CD8-positive, alpha-beta memory T cell (primary cell): ENCODE data around the gene TUFT1. TPM values are rescaled to one million over a fixed set of nuclear protein-coding genes. Genes with fewer than 3 reads are reported as not detected.

Source experiments
- CTCF ChIA-PET: fragments of 350-600 bp; sonication (Branson Sonifier 250); formaldehyde crosslinking; loops from one replicate; lab custom pipeline; 2021; ENCODE audit warnings: antibody characterized with exemption; lab: Charles Lee
- POLR2A ChIA-PET: fragments of 350-600 bp; sonication (Branson Sonifier 250); formaldehyde crosslinking; loops from one replicate; lab custom pipeline; 2021; ENCODE audit warnings: antibody characterized with exemption; lab: Charles Lee
- DNase-seq, 5 donors: peaks; one replicate each; pipeline versions ENCODE4 v3.0.0 to v3.0.0-alpha.2; 2020 to 2022; ENCODE audit warnings: mixed read lengths in 1 of 5
- H3K27ac ChIP-seq: one replicate; pipeline ENCODE4 v1.7.0; 2013; ENCODE audit warnings: low read depth, mild to moderate bottlenecking, low read length, moderate library complexity
- H3K27me3 ChIP-seq: 2 replicates; pipeline ENCODE4 v1.7.0; 2013; ENCODE audit warnings: low read length, mild to moderate bottlenecking; ENCODE audit not compliant: insufficient read depth, poor library complexity, severe bottlenecking
- H3K36me3 ChIP-seq: 2 replicates; pipeline ENCODE4 v1.7.0; 2013; ENCODE audit warnings: mild to moderate bottlenecking, low read length, moderate library complexity; ENCODE audit not compliant: insufficient read depth
- H3K4me1 ChIP-seq: 2 replicates; pipeline ENCODE4 v1.7.0; 2013; ENCODE audit warnings: mild to moderate bottlenecking, low read length, moderate library complexity; ENCODE audit not compliant: insufficient read depth
- H3K4me3 ChIP-seq: 2 replicates; pipeline ENCODE4 v1.7.0; 2013; ENCODE audit warnings: mild to moderate bottlenecking, low read length
- H3K9me3 ChIP-seq: 2 replicates; pipeline ENCODE4 v1.7.0; 2013; ENCODE audit warnings: mild to moderate bottlenecking, low read length
- H3K27ac Mint-ChIP-seq, 8 donors: one replicate each; pipeline ENCODE4 v1.8.0; 2020 to 2021; ENCODE audit warnings: mixed read lengths in 8 of 8, mild to moderate bottlenecking in 6 of 8, inconsistent platforms in 3 of 8, moderate library complexity in 3 of 8
- H3K27me3 Mint-ChIP-seq, 2 donors: one replicate each; pipeline ENCODE4 v1.8.0; 2020 to 2021; ENCODE audit warnings: mixed read lengths in 2 of 2, mild to moderate bottlenecking in 1 of 2, moderate library complexity in 1 of 2
- H3K36me3 Mint-ChIP-seq, 3 donors: one replicate each; pipeline ENCODE4 v1.8.0; 2020 to 2021; ENCODE audit warnings: mixed read lengths in 3 of 3, inconsistent platforms in 1 of 3, mild to moderate bottlenecking in 1 of 3
- H3K4me1 Mint-ChIP-seq, 3 donors: one replicate each; pipeline ENCODE4 v1.8.0; 2020 to 2021; ENCODE audit warnings: mixed read lengths in 3 of 3, inconsistent platforms in 1 of 3, mild to moderate bottlenecking in 1 of 3
- H3K4me3 Mint-ChIP-seq, 7 donors: one replicate each; pipeline ENCODE4 v1.8.0; 2020 to 2021; ENCODE audit warnings: mixed read lengths in 7 of 7, mild to moderate bottlenecking in 6 of 7, moderate library complexity in 4 of 7, inconsistent platforms in 2 of 7
- H3K9me3 Mint-ChIP-seq, 5 donors: one replicate each; pipeline ENCODE4 v1.8.0; 2020 to 2022; ENCODE audit warnings: mixed read lengths in 5 of 5, mild to moderate bottlenecking in 3 of 5, moderate library complexity in 2 of 5, inconsistent platforms in 1 of 5
- polyA plus RNA-seq: library from polyadenylated mRNA; unstranded; fragments of 300-500 nt; fragmentation: Illumina TruSeq; gene quantifications from one replicate; pipeline ENCODE4 v1.2.3, GENCODE V29; 2021
- total RNA-seq, 2 experiments: library from RNA; stranded (reverse); gene quantifications; one replicate each; pipeline ENCODE4 v1.2.3, GENCODE V29; 2021

TUFT1 gene
- total and polyA plus RNA-seq, 3 experiments from 2014 or later: 1.8 to 2.3 (median 2.0) TPM

DNA sequence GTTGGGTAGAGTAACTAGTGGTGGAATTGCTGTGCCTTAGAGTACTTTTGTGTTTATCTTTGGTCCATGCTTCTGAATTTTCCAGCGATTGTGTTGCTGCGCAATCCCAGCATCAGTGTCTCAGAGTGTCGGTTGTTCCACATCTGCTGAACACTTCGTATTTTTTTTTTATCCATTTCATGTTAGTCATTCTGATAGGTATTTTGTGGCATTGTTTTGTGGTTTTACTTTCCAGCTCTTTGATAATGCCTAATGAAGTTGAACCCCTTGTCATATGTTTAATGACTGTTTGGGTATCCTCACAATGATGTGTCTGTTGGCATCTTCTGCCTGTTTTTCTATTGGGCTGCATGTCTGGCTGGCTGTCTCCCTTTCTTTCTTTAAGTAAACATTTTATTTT, 13.6 kb downstream of the TUFT1 start:
- Mint-ChIP-seq H3K4me1 (no peaks in the 10 kb centered on the region), H3K4me3 (no peak overlapping the region), H3K36me3 (peaks cover 0 to 5% (median 2%) of the 10 kb centered on the region in 3 donors), H3K27me3 (peaks cover 4 to 6% of the 10 kb centered on the region in 2 donors), H3K27ac (no peak overlapping the region), H3K9me3 (no peaks in the 10 kb centered on the region)
- no peaks in the 10 kb centered on the region for H3K36me3 ChIP-seq
- POLR2A ChIA-PET: no interaction called here
- H3K4me3 ChIP-seq: no peak overlapping the region
- no peaks in the 10 kb centered on the region for H3K27me3 ChIP-seq
- CTCF ChIA-PET: no interaction called here
- H3K4me1 ChIP-seq: no peaks in the 10 kb centered on the region
- no peaks in the 10 kb centered on the region for H3K9me3 ChIP-seq
- H3K27ac ChIP-seq: no peak overlapping the region
- DNase-seq: no peak

DNA sequence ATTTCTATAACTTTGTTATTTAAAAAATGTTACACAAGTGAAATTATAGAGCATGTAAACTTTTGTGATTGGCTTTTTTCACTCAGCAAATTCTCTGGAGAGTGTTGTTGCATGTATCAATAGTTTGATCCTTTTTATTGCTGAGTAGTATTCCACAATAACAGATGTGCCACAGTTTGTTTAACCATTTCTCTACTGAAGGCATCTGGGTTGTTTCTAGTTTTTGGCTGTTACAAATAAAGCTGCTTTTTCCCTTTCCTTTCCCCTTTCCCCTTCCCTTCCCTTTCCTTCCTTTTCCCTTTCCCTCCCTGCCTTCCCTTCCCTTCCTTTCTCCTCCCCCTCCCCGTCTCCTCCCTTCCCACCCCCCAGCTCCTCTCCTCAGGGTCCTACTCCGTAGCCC, 15.9 kb downstream of the TUFT1 start:
- no peaks in the 10 kb centered on the region for H3K4me1 ChIP-seq
- no peaks in the 10 kb centered on the region for H3K36me3 ChIP-seq
- H3K27ac ChIP-seq: no peak overlapping the region
- Mint-ChIP-seq H3K9me3 (no peaks in the 10 kb centered on the region), H3K27me3 (peaks cover 2 to 12% of the 10 kb centered on the region in 2 donors), H3K4me3 (no peak overlapping the region), H3K27ac (no peak overlapping the region), H3K36me3 (peaks cover 0 to 3% (median 2%) of the 10 kb centered on the region in 3 donors), H3K4me1 (no peaks in the 10 kb centered on the region)
- H3K4me3 ChIP-seq: no peak overlapping the region
- no peak for DNase-seq
- no peaks in the 10 kb centered on the region for H3K27me3 ChIP-seq
- no peaks in the 10 kb centered on the region for H3K9me3 ChIP-seq
- ChIA-PET POLR2A (no interaction called here), CTCF (no interaction called here)

- ChIA-PET POLR2A (no interaction called here), CTCF (no interaction called here)
- Histone ChIP-seq H3K27ac (no peak overlapping the region), H3K4me3 (no peak overlapping the region), H3K9me3 (no peaks in the 10 kb centered on the region), H3K4me1 (no peaks in the 10 kb centered on the region), H3K36me3 (no peaks in the 10 kb centered on the region), H3K27me3 (no peaks in the 10 kb centered on the region)
- no peak for DNase-seq
- Mint-ChIP-seq H3K4me1 (no peaks in the 10 kb centered on the region), H3K9me3 (no peaks in the 10 kb centered on the region), H3K27ac (no peak overlapping the region), H3K36me3 (peaks cover 0 to 2% (median 0%) of the 10 kb centered on the region in 3 donors), H3K4me3 (no peak overlapping the region), H3K27me3 (peaks cover 0 to 14% of the 10 kb centered on the region in 2 donors)
These were observed 22.6 kb downstream of the TUFT1 start for GRCh38 chr1:151562661-151563060.

DNA sequence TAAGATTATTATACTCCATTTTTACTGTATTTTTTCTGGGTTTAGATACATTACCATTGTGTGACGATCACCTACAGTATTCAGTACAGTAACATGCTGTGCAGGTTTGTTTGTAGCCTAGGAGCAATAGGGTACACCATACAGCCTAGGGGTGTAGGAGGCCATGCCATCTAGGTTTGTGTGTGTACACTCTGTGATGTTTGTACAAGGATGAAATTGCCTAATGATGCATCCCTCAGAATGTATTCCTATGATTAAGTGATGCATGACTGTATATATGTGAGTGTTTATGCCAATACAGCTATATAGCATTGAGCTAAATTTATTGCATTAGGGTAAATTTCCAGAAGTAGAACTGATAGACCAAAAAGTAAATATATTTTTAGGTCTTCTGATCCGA, 23.3 kb downstream of the TUFT1 start:
- no peak overlapping the region for H3K4me3 ChIP-seq
- H3K36me3 Mint-ChIP-seq: peaks cover 0 to 2% (median 0%) of the 10 kb centered on the region in 3 donors
- peaks cover 0 to 13% of the 10 kb centered on the region in 2 donors for H3K27me3 Mint-ChIP-seq
- POLR2A ChIA-PET: no interaction called here
- no peak overlapping the region for H3K4me3 Mint-ChIP-seq
- peaks cover 0 to under 1% (median under 1%) of the 10 kb centered on the region in 3 donors for H3K4me1 Mint-ChIP-seq
- no peaks in the 10 kb centered on the region for H3K36me3 ChIP-seq
- H3K4me1 ChIP-seq: no peaks in the 10 kb centered on the region
- CTCF ChIA-PET: no interaction called here
- DNase-seq: no peak
- no peaks in the 10 kb centered on the region for H3K27me3 ChIP-seq
- no peaks in the 10 kb centered on the region for H3K9me3 Mint-ChIP-seq
- no peaks in the 10 kb centered on the region for H3K9me3 ChIP-seq
- no peak overlapping the region for H3K27ac Mint-ChIP-seq
- no peak overlapping the region for H3K27ac ChIP-seq

GRCh38 chr1:151565502-151566189, 25.5 kb downstream of the TUFT1 start:
- Histone ChIP-seq H3K4me3 (no peak overlapping the region), H3K27me3 (no peaks in the 10 kb centered on the region), H3K27ac (no peak overlapping the region), H3K36me3 (no peaks in the 10 kb centered on the region), H3K9me3 (no peaks in the 10 kb centered on the region), H3K4me1 (no peaks in the 10 kb centered on the region)
- ChIA-PET CTCF (interaction anchor here (1.2 to 1.4 kb wide), 2 partner anchors 84 to 169 kb away, joined by 3 read pairs; no protein-coding TSS in a partner anchor), POLR2A (no interaction called here)
- H3K36me3 Mint-ChIP-seq: peaks cover 0 to 2% (median 0%) of the 10 kb centered on the region in 3 donors
- H3K4me3 Mint-ChIP-seq: no peak overlapping the region
- H3K9me3 Mint-ChIP-seq: no peaks in the 10 kb centered on the region
- H3K27me3 Mint-ChIP-seq: peaks cover 0 to 5% of the 10 kb centered on the region in 2 donors
- DNase-seq: no peak
- no peak overlapping the region for H3K27ac Mint-ChIP-seq
- H3K4me1 Mint-ChIP-seq: peaks cover 2 to 5% (median 5%) of the 10 kb centered on the region in 3 donors

DNA sequence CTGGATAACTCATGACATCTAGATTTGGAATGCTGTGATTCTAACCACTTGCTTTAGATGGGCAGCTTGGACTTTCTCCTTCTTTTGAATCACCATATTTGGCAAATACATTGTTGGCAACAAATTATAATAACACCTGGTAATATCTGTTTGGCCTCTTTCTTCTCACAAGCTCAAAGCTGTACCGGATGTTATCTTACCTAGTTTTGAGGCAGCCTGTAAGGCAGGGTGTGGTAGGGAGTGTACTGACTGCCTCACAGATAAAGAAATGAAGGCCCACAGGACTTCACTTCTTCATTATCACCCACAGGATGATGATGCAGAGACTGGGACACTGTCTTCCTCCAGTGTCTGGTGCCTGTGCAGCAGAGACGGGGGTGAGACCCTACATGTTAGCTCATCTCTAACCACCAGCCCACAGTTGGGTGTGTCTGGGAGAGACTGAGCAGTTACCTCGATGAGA, 28.5 kb downstream of the TUFT1 start:
- H3K27ac ChIP-seq: no peak overlapping the region

DNA sequence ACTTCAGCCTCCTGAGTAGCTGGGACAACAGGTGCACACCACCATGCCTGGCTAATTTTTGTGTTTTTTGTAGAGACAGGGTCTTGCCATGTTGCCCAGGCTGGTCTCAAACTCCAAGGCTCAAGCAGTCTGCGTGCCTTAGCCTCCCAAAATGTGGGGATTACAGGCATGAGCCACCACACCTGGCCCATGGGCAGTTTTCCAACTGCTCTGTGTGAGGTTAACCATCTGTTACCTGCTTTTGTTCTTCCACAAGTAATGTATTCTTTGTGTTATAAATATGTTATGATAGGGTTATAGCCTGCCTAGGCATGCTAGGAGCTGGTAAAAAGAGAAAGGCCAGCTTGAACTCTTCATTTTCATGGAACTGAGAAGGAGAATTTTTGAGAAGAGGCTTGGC, 30.7 kb downstream of the TUFT1 start:
- ChIA-PET CTCF (no interaction called here), POLR2A (no interaction called here)
- Mint-ChIP-seq H3K36me3 (peaks cover 0 to 5% (median 0%) of the 10 kb centered on the region in 3 donors), H3K4me3 (no peak overlapping the region), H3K27ac (peak overlapping the region in 2 of 8 donors; percentile 6 to 29), H3K27me3 (no peaks in the 10 kb centered on the region), H3K4me1 (peaks cover 2 to 5% (median 5%) of the 10 kb centered on the region in 3 donors), H3K9me3 (no peaks in the 10 kb centered on the region)
- Histone ChIP-seq H3K27me3 (no peaks in the 10 kb centered on the region), H3K4me3 (no peak overlapping the region), H3K4me1 (no peaks in the 10 kb centered on the region), H3K36me3 (no peaks in the 10 kb centered on the region), H3K9me3 (no peaks in the 10 kb centered on the region), H3K27ac (no peak overlapping the region)
- DNase-seq: no peak

More for the DNA sequence above, 28.5 kb downstream of the TUFT1 start:
- Histone ChIP-seq H3K4me1 (no peaks in the 10 kb centered on the region), H3K9me3 (no peaks in the 10 kb centered on the region), H3K27me3 (no peaks in the 10 kb centered on the region), H3K36me3 (no peaks in the 10 kb centered on the region), H3K4me3 (no peak overlapping the region)
- peaks cover 2 to 5% (median 5%) of the 10 kb centered on the region in 3 donors for H3K4me1 Mint-ChIP-seq
- ChIA-PET POLR2A (no interaction called here), CTCF (no interaction called here)
- peak overlapping the region in 7 of 8 donors; percentile 12 to 89 (median 78) for H3K27ac Mint-ChIP-seq
- H3K9me3 Mint-ChIP-seq: no peaks in the 10 kb centered on the region
- H3K4me3 Mint-ChIP-seq: no peak overlapping the region
- H3K27me3 Mint-ChIP-seq: no peaks in the 10 kb centered on the region
- peaks cover 0 to 2% (median 0%) of the 10 kb centered on the region in 3 donors for H3K36me3 Mint-ChIP-seq
- peak in 3 of 5 donors; percentile 13 to 55 (median 22) for DNase-seq
